Measurements from ENCODE around the gene SDHB. TPM values are rescaled to one million over a fixed set of nuclear protein-coding genes. Genes with fewer than 3 reads are reported as not detected.

SDHB gene
- polyA plus RNA-seq, 1 of the 3 experiments (the other 2 are of a cell fraction), result 128 TPM

- Histone ChIP-seq H3K4me3 (ENCODE audit: low read depth in 2 of 2, low read length in 1 of 2) (no peak overlapping the region), H3K79me2 (ENCODE audit: insufficient read depth) (peaks cover 9% of the 10 kb centered on the region; the same call in 1 of the 2 replicates), H3K9me3 (no peaks in the 10 kb centered on the region), H2AFZ (ENCODE audit: low read depth) (no peak overlapping the region), H3K9ac (no peak overlapping the region), H3K4me2 (no peak overlapping the region), H3K36me3 (replicated peaks in 1 of 2; ENCODE audit: control insufficient read depth in 1 of 2, insufficient read depth in 2 of 2, low read length in 1 of 2) (peaks cover 33 to 35% of the 10 kb centered on the region in 2 experiments), H3K27ac (ENCODE audit: low read depth in 2 of 2, low read length in 1 of 2) (no peak overlapping the region), H3K27me3 (ENCODE audit: insufficient read depth) (no peaks in the 10 kb centered on the region), H3K9me2 (no peaks in the 10 kb centered on the region), H3K4me1 (ENCODE audit: control insufficient read depth in 1 of 2, insufficient read depth in 2 of 2, low read depth in 1 of 2, low read length in 1 of 2) (peaks cover 0 to 20% of the 10 kb centered on the region in 2 experiments; a peak in 3 of 4 replicates), H4K20me1 (ENCODE audit: insufficient read depth) (peaks cover 6% of the 10 kb centered on the region; the same call in 1 of the 2 replicates), H3F3A (replicated peaks; ENCODE audit: insufficient read depth) (no peaks in the 10 kb centered on the region)
- DNase-seq, result no peak
- TF ChIP-seq NRF1 (IDR thresholded peaks at IDR 0.05; ENCODE audit: low read depth, low read length) (no peak), NFIC (IDR thresholded peaks at IDR 0.05; ENCODE audit: borderline replicate concordance) (no peak), RFX5 (IDR thresholded peaks at IDR 0.05; ENCODE audit: low read length) (no peak), GABPA (IDR thresholded peaks at IDR 0.05; ENCODE audit: low read depth) (no peak), GATA2 (CRISPR knock-in tag; IDR thresholded peaks at IDR 0.05) (no peak), RXRA (IDR thresholded peaks at IDR 0.05; ENCODE audit: borderline replicate concordance, low read depth) (no peak), JUND (IDR thresholded peaks at IDR 0.05) (no peak), YY1 (IDR thresholded peaks at IDR 0.05; ENCODE audit: low read depth) (no peak), FOSL2 (IDR thresholded peaks at IDR 0.05; ENCODE audit: borderline replicate concordance, low read depth) (no peak), ELF1 (IDR thresholded peaks at IDR 0.05) (no peak), RCOR1 (IDR thresholded peaks at IDR 0.05; ENCODE audit: low read length) (no peak), FOXJ3 (CRISPR knock-in tag; IDR thresholded peaks at IDR 0.05) (no peak), ZBTB33 (IDR thresholded peaks at IDR 0.05; ENCODE audit: borderline replicate concordance, low read depth) (no peak), EZH2phosphoT487 (IDR thresholded peaks at IDR 0.05; ENCODE audit: borderline replicate concordance, low read depth) (no peak)
- CTCF ChIA-PET, result interaction anchor here (4.9 to 24.3 kb wide), 2 partner anchors 16 to 71 kb away, joined by 27 to 408 read pairs; no protein-coding TSS in a partner anchor
- POLR2A ChIA-PET, result no interaction called here
- 94% methylated on average over 4 of the region's 4 CpGs for WGBS (ENCODE audit: low lambda C conversion rate)
Observed at GRCh38 chr1:17030206-17030605, 23.6 kb downstream of the SDHB start.

- WGBS (ENCODE audit: low lambda C conversion rate), result 92% methylated on average over 5 of the region's 5 CpGs
- H4K20me1 ChIP-seq (ENCODE audit: insufficient read depth), result peaks cover 6% of the 10 kb centered on the region; the same call in 1 of the 2 replicates
- no peaks in the 10 kb centered on the region for H3K27me3 ChIP-seq (ENCODE audit: insufficient read depth)
- peaks cover 4% of the 10 kb centered on the region; the same call in 1 of the 2 replicates for H3K79me2 ChIP-seq (ENCODE audit: insufficient read depth)
- no peak overlapping the region for H3K4me2 ChIP-seq
- H3K27ac ChIP-seq (ENCODE audit: low read depth in 2 of 2, low read length in 1 of 2), result no peak overlapping the region
- peaks cover 45 to 48% of the 10 kb centered on the region in 2 experiments for H3K36me3 ChIP-seq (replicated peaks in 1 of 2; ENCODE audit: control insufficient read depth in 1 of 2, insufficient read depth in 2 of 2, low read length in 1 of 2)
- no peak overlapping the region for H3K9ac ChIP-seq
- TF ChIP-seq PBX3 (IDR thresholded peaks at IDR 0.05) (no peak), EZH2phosphoT487 (IDR thresholded peaks at IDR 0.05; ENCODE audit: borderline replicate concordance, low read depth) (no peak)
- H3K9me2 ChIP-seq, result no peaks in the 10 kb centered on the region
- DNase-seq, result no peak
- POLR2A ChIA-PET, result no interaction called here
- CTCF ChIA-PET, result interaction anchor here (1.2 to 4.9 kb wide), 3 partner anchors 16 to 408 kb away, joined by 3 to 27 read pairs (median 5); no protein-coding TSS in a partner anchor
- no peaks in the 10 kb centered on the region for H3F3A ChIP-seq (replicated peaks; ENCODE audit: insufficient read depth)
- H3K4me1 ChIP-seq (ENCODE audit: control insufficient read depth in 1 of 2, insufficient read depth in 2 of 2, low read depth in 1 of 2, low read length in 1 of 2), result peaks cover 0 to 20% of the 10 kb centered on the region in 2 experiments; a peak in 3 of 4 replicates
- H3K4me3 ChIP-seq (ENCODE audit: low read depth in 2 of 2, low read length in 1 of 2), result no peak overlapping the region
- no peak overlapping the region for H2AFZ ChIP-seq (ENCODE audit: low read depth)
- H3K9me3 ChIP-seq, result no peaks in the 10 kb centered on the region
Observed at GRCh38 chr1:17028662-17029188, 25.1 kb downstream of the SDHB start.
